C4-2B (cell line): ENCODE measurements around the gene ARHGAP15.

Source experiments
- CTCF ChIP-seq: fragments of 450-650 bp; conservative IDR thresholded peaks from 2 replicates; pipeline ENCODE4 v1.5.1; 2017; ENCODE audit warnings: mild to moderate bottlenecking
- ZFX ChIP-seq: fragments of 450-650 bp; IDR thresholded peaks from 2 replicates; pipeline ENCODE4 v1.6.1; 2017

GRCh38 chr2:143451642-143452281, 322.5 kb downstream of the ARHGAP15 start:
- TF ChIP-seq CTCF (no peak), ZFX (no peak)
